Measurements from ENCODE around the gene EXOC3L4. TPM values are rescaled to one million over a fixed set of nuclear protein-coding genes. Genes with fewer than 3 reads are reported as not detected.
"Not testable (repeated sequence)": the region's sequence is repeated elsewhere in the genome, so short reads cannot be mapped to it uniquely, and the experiment has no call there.

The EXOC3L4 gene
- total RNA-seq, 1 donor from 2014 or later: not detected

DNA sequence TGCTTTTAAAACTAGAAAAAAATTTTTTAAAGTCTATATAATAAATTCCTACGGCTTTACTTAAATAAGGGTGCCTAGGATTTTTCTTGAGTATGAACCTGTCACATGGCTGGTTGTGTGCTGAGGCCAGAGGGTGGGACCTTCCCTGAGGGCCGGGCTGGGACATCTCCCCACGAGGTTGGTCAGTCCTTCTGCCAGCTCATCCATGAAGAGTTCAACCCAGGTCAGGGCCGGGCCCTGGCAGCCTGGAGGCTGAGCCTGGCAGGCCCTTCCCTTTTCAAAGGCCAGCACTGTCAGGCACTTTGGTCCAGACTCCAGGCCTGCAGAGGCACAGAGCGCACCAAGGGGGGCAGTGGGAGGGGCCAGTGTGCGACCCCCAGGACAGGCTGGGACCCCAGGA lies 60.5 kb downstream of the EXOC3L4 start:
- no peaks in the 10 kb centered on the region for H3K36me3 ChIP-seq (ENCODE audit: control insufficient read depth, insufficient read depth, low read length)
- TF ChIP-seq, protein P1, sequence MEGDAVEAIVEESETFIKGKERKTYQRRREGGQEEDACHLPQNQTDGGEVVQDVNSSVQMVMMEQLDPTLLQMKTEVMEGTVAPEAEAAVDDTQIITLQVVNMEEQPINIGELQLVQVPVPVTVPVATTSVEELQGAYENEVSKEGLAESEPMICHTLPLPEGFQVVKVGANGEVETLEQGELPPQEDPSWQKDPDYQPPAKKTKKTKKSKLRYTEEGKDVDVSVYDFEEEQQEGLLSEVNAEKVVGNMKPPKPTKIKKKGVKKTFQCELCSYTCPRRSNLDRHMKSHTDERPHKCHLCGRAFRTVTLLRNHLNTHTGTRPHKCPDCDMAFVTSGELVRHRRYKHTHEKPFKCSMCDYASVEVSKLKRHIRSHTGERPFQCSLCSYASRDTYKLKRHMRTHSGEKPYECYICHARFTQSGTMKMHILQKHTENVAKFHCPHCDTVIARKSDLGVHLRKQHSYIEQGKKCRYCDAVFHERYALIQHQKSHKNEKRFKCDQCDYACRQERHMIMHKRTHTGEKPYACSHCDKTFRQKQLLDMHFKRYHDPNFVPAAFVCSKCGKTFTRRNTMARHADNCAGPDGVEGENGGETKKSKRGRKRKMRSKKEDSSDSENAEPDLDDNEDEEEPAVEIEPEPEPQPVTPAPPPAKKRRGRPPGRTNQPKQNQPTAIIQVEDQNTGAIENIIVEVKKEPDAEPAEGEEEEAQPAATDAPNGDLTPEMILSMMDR (IDR thresholded peaks at IDR 0.05; ENCODE audit: insufficient read depth, low read length, severe bottlenecking): no peak
- DNase-seq (ENCODE audit: low read depth) (no peak), FAIRE-seq (no peak)
- no peak overlapping the region for H3K4me3 ChIP-seq (ENCODE audit: low read depth, low read length)
- H3K27me3 ChIP-seq (ENCODE audit: control insufficient read depth, insufficient read depth, low read length): peaks cover 7% of the 10 kb centered on the region

DNA sequence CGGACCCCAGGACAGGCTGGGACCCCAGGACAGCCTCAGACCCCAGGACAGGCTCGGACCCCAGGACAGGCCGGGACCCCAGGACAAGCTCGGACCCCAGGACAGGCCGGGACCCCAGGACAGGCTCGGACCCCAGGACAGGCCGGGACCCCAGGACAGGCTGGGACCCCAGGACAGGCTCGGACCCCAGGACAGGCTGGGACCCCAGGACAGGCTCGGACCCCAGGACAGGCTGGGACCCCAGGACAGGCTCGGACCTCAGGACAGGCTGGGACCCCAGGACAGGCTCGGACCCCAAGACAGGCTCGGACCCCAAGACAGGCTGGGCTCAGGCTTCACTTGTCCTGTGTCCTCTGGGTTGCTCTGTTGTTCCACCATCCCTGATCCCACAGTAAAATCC lies 60.9 kb downstream of the EXOC3L4 start:
- H3K36me3 ChIP-seq (ENCODE audit: control insufficient read depth, insufficient read depth, low read length); H3K27me3 ChIP-seq (ENCODE audit: control insufficient read depth, insufficient read depth, low read length); H3K4me3 ChIP-seq (ENCODE audit: low read depth, low read length); DNase-seq (ENCODE audit: low read depth); FAIRE-seq: not testable (repeated sequence)

DNA sequence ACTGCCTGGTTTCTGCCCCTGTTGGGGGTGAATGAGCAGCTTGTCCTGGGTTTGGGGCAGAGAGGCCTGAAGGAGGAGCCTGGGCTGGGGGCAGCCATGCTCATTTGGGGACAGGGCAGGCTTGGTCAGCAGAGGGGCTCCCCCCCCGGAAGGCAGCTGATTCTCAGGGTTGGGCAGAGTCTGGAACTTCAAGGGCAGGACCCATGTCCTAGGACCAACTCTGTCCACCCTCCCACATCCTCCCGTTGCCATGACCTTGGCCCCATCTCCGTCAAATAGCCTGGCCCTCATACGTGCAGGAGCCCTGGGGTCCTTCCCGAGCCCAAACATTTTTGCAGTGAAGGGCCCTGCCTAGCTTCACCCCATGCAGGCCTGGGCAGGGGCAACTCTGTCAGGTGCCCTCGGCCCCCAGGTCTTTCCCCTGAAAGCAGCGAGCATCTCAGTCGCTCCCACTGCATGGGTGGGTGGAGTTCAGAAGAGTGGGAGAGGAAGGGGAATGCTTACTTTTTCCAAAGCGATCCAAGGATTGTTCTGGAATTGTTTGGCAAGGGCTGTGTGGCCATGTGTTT lies 61.4 kb downstream of the EXOC3L4 start:
- Histone ChIP-seq H3K4me3 (ENCODE audit: low read depth, low read length) (no peak overlapping the region), H3K36me3 (ENCODE audit: control insufficient read depth, insufficient read depth, low read length) (no peaks in the 10 kb centered on the region), H3K27me3 (ENCODE audit: control insufficient read depth, insufficient read depth, low read length) (peaks cover 9% of the 10 kb centered on the region)
- TF ChIP-seq, protein P1 (IDR thresholded peaks at IDR 0.05; ENCODE audit: insufficient read depth, low read length, severe bottlenecking): no peak
- DNase-seq (ENCODE audit: low read depth) (no peak), FAIRE-seq (no peak)

DNA sequence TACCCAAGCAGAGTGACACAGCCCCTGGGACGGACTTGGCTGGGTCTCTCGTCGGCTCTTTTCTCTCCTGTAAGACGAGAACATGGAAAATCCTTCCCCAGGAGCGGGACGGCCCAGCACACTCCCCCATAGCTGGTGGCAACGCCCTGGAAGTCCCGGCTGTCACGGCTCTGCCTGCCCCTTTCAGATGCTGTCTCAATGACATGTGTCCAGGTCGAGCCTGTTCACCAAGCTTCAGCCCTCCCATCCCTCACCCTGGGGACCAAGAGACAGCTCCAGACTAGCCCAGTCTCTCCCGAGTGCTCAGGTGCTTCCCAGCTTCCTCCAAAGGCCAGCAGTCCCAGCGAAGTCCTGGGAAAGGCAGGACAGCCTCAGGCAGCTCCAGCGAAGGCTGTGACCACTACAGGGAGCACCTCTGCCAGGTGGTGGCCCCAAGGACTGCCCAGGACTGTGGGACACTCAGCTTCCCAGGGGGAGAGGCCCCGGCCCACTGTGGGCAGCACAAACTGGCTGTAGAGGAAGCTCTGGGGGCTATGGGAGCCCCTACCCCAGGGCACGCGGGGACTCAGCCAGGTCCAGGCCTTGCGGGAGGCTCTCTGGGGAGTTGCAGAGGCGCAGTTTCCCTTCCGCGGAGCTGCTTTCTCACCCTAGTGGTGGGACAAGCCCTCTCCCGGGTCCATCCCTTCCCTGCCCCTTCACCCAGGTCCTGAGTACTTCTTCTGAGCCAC lies 62.3 kb downstream of the EXOC3L4 start:
- FAIRE-seq (no peak), DNase-seq (ENCODE audit: low read depth) (no peak)
- Histone ChIP-seq H3K27me3 (ENCODE audit: control insufficient read depth, insufficient read depth, low read length) (peaks cover 11% of the 10 kb centered on the region), H3K4me3 (ENCODE audit: low read depth, low read length) (no peak overlapping the region), H3K36me3 (ENCODE audit: control insufficient read depth, insufficient read depth, low read length) (no peaks in the 10 kb centered on the region)
- TF ChIP-seq, protein P1 (IDR thresholded peaks at IDR 0.05; ENCODE audit: insufficient read depth, low read length, severe bottlenecking): no peak

DNA sequence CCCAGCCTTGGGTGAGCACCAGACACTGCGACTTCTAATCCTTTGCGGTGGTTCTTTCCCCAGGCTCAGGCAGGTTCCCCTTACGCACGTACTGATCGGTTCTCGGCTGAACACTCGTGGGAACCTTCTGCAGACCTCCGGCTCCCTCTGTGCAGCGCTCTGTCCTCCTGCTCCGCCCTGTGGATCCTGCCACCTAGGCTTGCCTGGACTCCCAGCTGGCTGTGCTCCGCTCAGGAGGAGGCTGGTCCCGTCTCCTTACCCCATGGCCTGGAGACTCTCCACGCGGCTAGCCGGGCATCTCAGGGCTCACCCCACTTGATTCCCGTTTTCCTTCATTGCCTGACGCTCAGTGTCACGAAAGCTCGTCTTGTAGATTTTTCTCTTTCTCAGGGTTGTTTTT lies 63.4 kb downstream of the EXOC3L4 start:
- Histone ChIP-seq H3K4me3 (ENCODE audit: low read depth, low read length) (no peak overlapping the region), H3K36me3 (ENCODE audit: control insufficient read depth, insufficient read depth, low read length) (no peaks in the 10 kb centered on the region), H3K27me3 (ENCODE audit: control insufficient read depth, insufficient read depth, low read length) (peaks cover 11% of the 10 kb centered on the region)
- FAIRE-seq: no peak
- no peak for DNase-seq (ENCODE audit: low read depth)
- TF ChIP-seq, protein P1 (IDR thresholded peaks at IDR 0.05; ENCODE audit: insufficient read depth, low read length, severe bottlenecking): no peak

DNA sequence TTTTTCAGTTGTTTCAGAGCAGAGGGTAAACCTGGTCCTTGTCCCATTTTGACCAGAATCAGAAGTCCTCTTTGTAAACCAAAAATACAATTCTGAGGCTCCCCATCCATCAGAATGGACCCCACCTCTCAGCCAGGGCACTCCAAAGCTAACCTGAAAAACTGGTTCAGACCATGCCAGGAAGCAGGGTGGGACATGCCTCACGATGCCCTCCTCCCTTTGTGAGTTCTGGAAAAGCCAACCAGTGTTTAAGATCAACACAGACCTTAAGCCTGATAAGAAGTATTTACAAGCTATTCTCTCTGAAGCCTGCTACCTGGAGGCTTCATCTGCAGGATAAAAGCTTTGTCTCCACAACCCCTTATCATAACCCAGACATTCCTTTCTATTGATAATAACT lies 64.2 kb downstream of the EXOC3L4 start:
- H3K36me3 ChIP-seq (ENCODE audit: control insufficient read depth, insufficient read depth, low read length): no peaks in the 10 kb centered on the region
- FAIRE-seq: no peak
- peaks cover 11% of the 10 kb centered on the region for H3K27me3 ChIP-seq (ENCODE audit: control insufficient read depth, insufficient read depth, low read length)
- no peak for DNase-seq (ENCODE audit: low read depth)
- TF ChIP-seq, protein P1 (IDR thresholded peaks at IDR 0.05; ENCODE audit: insufficient read depth, low read length, severe bottlenecking): no peak
- no peak overlapping the region for H3K4me3 ChIP-seq (ENCODE audit: low read depth, low read length)

Other genes starting within 250 kb of the EXOC3L4 start
- 4.2 and 6.5 TPM in 2 replicates for gene AMN, start 172.1 kb upstream of the EXOC3L4 start, total RNA-seq
- gene CDC42BPB, start 37.2 kb upstream of the EXOC3L4 start, total RNA-seq: 55.0 and 85.6 TPM in 2 replicates
- gene LBHD2, start 10.5 kb upstream of the EXOC3L4 start, total RNA-seq: not detected in 2 replicates
- 5.3 and 21.1 TPM in 2 replicates for gene TNFAIP2, start 28.7 kb downstream of the EXOC3L4 start, total RNA-seq
- gene EIF5, start 239.5 kb downstream of the EXOC3L4 start, total RNA-seq: 133 and 180 TPM in 2 replicates